Measurements from ENCODE around the gene RNF217. TPM values are rescaled to one million over a fixed set of nuclear protein-coding genes. Genes with fewer than 3 reads are reported as not detected.

RNF217 gene
- total and polyA plus RNA-seq, 2 of the 13 experiments (the other 11 are each of a cell fraction or from before 2014, with no cell fraction given) = 2.2 to 2.4 TPM

- in situ Hi-C loops (cut with HindIII; ENCODE audit: extremely low pct_ligation_motif_present, low pct_unique_long_range_greater_than_20kb) = no loop called here
- no peaks in the 10 kb centered on the region for H3K36me3 ChIP-seq (replicated peaks in 1 of 2; ENCODE audit: control insufficient read depth in 1 of 2, insufficient read depth in 2 of 2, low read length in 2 of 2)
- H3K27me3 ChIP-seq (ENCODE audit: control insufficient read depth in 1 of 2, insufficient read depth in 2 of 2, low read length in 2 of 2) = no peaks in the 10 kb centered on the region
- no peak overlapping the region for H3K4me3 ChIP-seq (replicated peaks in 1 of 3; ENCODE audit: insufficient read depth in 1 of 3, low read depth in 2 of 3, low read length in 3 of 3)
- POLR2A ChIA-PET = no interaction called here
- H3K79me2 ChIP-seq (ENCODE audit: insufficient read depth, low read length) = no peaks in the 10 kb centered on the region
- H3K4me2 ChIP-seq (ENCODE audit: low read depth, low read length) = no peak overlapping the region
- H2AFZ ChIP-seq (ENCODE audit: low read length) = no peak overlapping the region
- DNase-seq (ENCODE audit: low spot score) (no peak), FAIRE-seq (no peak), ATAC-seq (no peak)
- H3K9me3 ChIP-seq (ENCODE audit: low read length) = no peaks in the 10 kb centered on the region
- CTCF ChIA-PET (ENCODE audit: low intra/inter-chr PET ratio, low total read pairs) = no interaction called here
- intact Hi-C loops (cut with micrococcal nuclease; ENCODE audit: unreplicated experiment) = no loop called here
- TF ChIP-seq TGIF2 (CRISPR knock-in tag; IDR thresholded peaks at IDR 0.05) = no peak
- no peak for TF ChIP-seq CSRNP1 (CRISPR knock-in tag; IDR thresholded peaks at IDR 0.05)
- no peak for TF ChIP-seq NR2F6 (IDR thresholded peaks at IDR 0.05)
- TF ChIP-seq NR2F6 (CRISPR knock-in tag; IDR thresholded peaks at IDR 0.05) = no peak
- TF ChIP-seq ZMAT3 (CRISPR knock-in tag; conservative IDR thresholded peaks at IDR 0.05) = no peak
- TF ChIP-seq TBP (CRISPR knock-in tag; IDR thresholded peaks at IDR 0.05) = no peak
- TF ChIP-seq USF2 (IDR thresholded peaks at IDR 0.05; ENCODE audit: low read depth, low read length) = no peak
- TF ChIP-seq USF2 (CRISPR knock-in tag; IDR thresholded peaks at IDR 0.05; ENCODE audit: borderline replicate concordance) = no peak
- no peaks in the 10 kb centered on the region for H3K4me1 ChIP-seq (ENCODE audit: insufficient read depth, low read length)
- WGBS (ENCODE audit: low lambda C conversion rate) = 32% methylated on average over 4 of the region's 4 CpGs
- no peak overlapping the region for H3K27ac ChIP-seq (ENCODE audit: extremely low read length, insufficient read depth, low read length)
- no TSS peak for BruUV-seq (replicated peaks)
- H3K9ac ChIP-seq (ENCODE audit: insufficient read depth, low read depth, low read length) = no peak overlapping the region
- H4K20me1 ChIP-seq (ENCODE audit: insufficient read depth, low read length) = no peaks in the 10 kb centered on the region
Measured at GRCh38 chr6:125020385-125020784, 58.1 kb downstream of the RNF217 start.

All from HepG2 (cell line).